Measurements from ENCODE around the gene SIPA1L2.
A peak's percentile ranks its signal among the peaks of the same experiment; 100 is the strongest.

SIPA1L2 gene

GRCh38 chr1:232630047-232630893 is at the start of gene SIPA1L2:
TSS of gene SIPA1L2 (minus strand) at chr1:232630133. CDS start at chr1:232515339, 114,794 bp downstream.
- DNase-seq, result peak; percentile 84 to 96

- DNase-seq, result no peak
These were observed 48.4 kb upstream of the SIPA1L2 start for GRCh38 chr1:232678185-232678886.

- no peak for DNase-seq
These were observed 46.4 kb upstream of the SIPA1L2 start for GRCh38 chr1:232676307-232676706.

- no peak for DNase-seq
These were observed 46.0 kb upstream of the SIPA1L2 start for GRCh38 chr1:232675898-232676297.

GRCh38 chr1:232675260-232675659 is 45.3 kb upstream of the SIPA1L2 start:
- DNase-seq, result no peak

- DNase-seq, result no peak
These were observed 43.3 kb upstream of the SIPA1L2 start for GRCh38 chr1:232673256-232673655.

GRCh38 chr1:232669981-232670747 is 40.2 kb upstream of the SIPA1L2 start:
- DNase-seq, result no peak

- no peak for DNase-seq
These were observed 37.8 kb upstream of the SIPA1L2 start for GRCh38 chr1:232667778-232668165.

GRCh38 chr1:232667094-232667777 is 37.3 kb upstream of the SIPA1L2 start:
- no peak for DNase-seq

GRCh38 chr1:232664844-232665777 is 35.2 kb upstream of the SIPA1L2 start:
- DNase-seq, result no peak

- no peak for DNase-seq
These were observed 33.0 kb upstream of the SIPA1L2 start for GRCh38 chr1:232662910-232663309.

- DNase-seq, result no peak
These were observed 28.5 kb upstream of the SIPA1L2 start for GRCh38 chr1:232658386-232658785.

GRCh38 chr1:232657426-232658005 is 27.6 kb upstream of the SIPA1L2 start:
- peak; percentile 64 to 78 for DNase-seq

- no peak for DNase-seq
These were observed 25.8 kb upstream of the SIPA1L2 start for GRCh38 chr1:232655746-232656085.

GRCh38 chr1:232655028-232655745 is 25.3 kb upstream of the SIPA1L2 start:
- peak in 1 of 2 donors; percentile 15 for DNase-seq

GRCh38 chr1:232653789-232654188 is 23.9 kb upstream of the SIPA1L2 start:
- no peak for DNase-seq

- no peak for DNase-seq
These were observed 20.9 kb upstream of the SIPA1L2 start for GRCh38 chr1:232650845-232651244.

- no peak for DNase-seq
These were observed 20.5 kb upstream of the SIPA1L2 start for GRCh38 chr1:232650418-232650817.

- no peak for DNase-seq
These were observed 18.4 kb upstream of the SIPA1L2 start for GRCh38 chr1:232648316-232648715.

GRCh38 chr1:232644209-232644608 is 14.3 kb upstream of the SIPA1L2 start:
- no peak for DNase-seq

- DNase-seq, result no peak
These were observed 13.3 kb upstream of the SIPA1L2 start for GRCh38 chr1:232643251-232643650.

All from inflammatory macrophage treated with lipopolysaccharide for 1 hour (primary cell).